Measurements from ENCODE around the gene THRB. TPM values are rescaled to one million over a fixed set of nuclear protein-coding genes. Genes with fewer than 3 reads are reported as not detected.

Gene THRB
- total and polyA plus RNA-seq, 2 donors (not counting 3 experiments of a cell fraction or from before 2014, with no cell fraction given): 0.06 TPM; not detected in 1

DNA sequence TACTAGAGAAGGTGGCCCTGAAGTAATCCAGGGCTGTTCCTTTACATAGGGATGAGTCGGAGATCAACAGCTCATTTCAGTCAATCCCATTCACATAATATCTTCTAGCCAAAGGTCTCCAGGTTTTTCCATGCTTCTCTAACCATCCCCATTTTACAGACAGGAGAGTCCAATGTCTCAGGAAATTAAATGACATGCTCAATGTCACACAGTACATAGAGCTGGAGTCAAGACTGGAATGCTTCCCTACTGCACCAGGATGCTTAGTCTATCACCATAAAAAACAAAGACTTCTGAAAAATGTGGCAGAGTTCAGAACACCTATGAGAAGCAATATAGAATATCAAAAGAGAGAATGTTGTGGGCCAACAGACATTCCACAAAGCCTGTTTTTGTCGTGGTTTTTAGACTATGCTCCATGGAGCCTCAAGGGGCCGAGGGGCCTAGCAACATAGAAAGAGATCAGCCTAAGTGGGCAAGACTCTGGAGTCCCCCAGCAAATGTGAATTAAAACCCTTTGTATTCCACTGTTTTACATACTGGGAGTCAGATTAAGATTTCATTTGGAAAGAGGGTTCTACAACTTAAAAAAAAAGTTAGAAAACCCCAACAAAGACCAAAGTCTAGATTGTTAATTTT lies 122.0 kb downstream of the THRB start:
- H3K9me3 ChIP-seq (replicated peaks; ENCODE audit: control insufficient read depth, insufficient read depth, low read length): no peaks in the 10 kb centered on the region
- no peaks in the 10 kb centered on the region for H3K36me3 ChIP-seq (ENCODE audit: control insufficient read depth in 2 of 2, extremely low read depth in 1 of 2, insufficient read depth in 2 of 2, low read length in 2 of 2)
- no peak overlapping the region for H3K4me3 ChIP-seq (replicated peaks in 1 of 3; ENCODE audit: insufficient read depth in 1 of 3, low read depth in 1 of 3, low read length in 3 of 3)
- dilution Hi-C loops (cut with MboI; ENCODE audit: extremely low pct_ligation_motif_present, low sequenced_read_pairs) (no loop called here), intact Hi-C loops (cut with micrococcal nuclease) (no loop called here)
- no peak overlapping the region for H3K9ac ChIP-seq (replicated peaks; ENCODE audit: extremely low read depth, insufficient read depth, low read length)
- POLR2A ChIA-PET: no interaction called here
- CTCF ChIA-PET: no interaction called here
- no peaks in the 10 kb centered on the region for H3K79me2 ChIP-seq (ENCODE audit: control insufficient read depth, insufficient read depth, low read length)
- no peak overlapping the region for H3K27ac ChIP-seq (ENCODE audit: insufficient read depth, low read depth, low read length)
- no peaks in the 10 kb centered on the region for H4K20me1 ChIP-seq (replicated peaks; ENCODE audit: control insufficient read depth, extremely low read depth, insufficient read depth, low read length)
- no peak overlapping the region for H3K4me2 ChIP-seq (ENCODE audit: insufficient read depth, low read length)
- H3K4me1 ChIP-seq (ENCODE audit: control insufficient read depth, extremely low read depth, insufficient read depth, low read length): no peaks in the 10 kb centered on the region
- no TSS peak for BruUV-seq (replicated peaks)
- TF ChIP-seq, protein P1, sequence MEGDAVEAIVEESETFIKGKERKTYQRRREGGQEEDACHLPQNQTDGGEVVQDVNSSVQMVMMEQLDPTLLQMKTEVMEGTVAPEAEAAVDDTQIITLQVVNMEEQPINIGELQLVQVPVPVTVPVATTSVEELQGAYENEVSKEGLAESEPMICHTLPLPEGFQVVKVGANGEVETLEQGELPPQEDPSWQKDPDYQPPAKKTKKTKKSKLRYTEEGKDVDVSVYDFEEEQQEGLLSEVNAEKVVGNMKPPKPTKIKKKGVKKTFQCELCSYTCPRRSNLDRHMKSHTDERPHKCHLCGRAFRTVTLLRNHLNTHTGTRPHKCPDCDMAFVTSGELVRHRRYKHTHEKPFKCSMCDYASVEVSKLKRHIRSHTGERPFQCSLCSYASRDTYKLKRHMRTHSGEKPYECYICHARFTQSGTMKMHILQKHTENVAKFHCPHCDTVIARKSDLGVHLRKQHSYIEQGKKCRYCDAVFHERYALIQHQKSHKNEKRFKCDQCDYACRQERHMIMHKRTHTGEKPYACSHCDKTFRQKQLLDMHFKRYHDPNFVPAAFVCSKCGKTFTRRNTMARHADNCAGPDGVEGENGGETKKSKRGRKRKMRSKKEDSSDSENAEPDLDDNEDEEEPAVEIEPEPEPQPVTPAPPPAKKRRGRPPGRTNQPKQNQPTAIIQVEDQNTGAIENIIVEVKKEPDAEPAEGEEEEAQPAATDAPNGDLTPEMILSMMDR (IDR thresholded peaks at IDR 0.05; ENCODE audit: extremely low read depth in 1 of 2, insufficient read depth in 1 of 2, low read depth in 1 of 2, low read length in 2 of 2): no peak
- TF ChIP-seq POLR2A (IDR thresholded peaks at IDR 0.05; ENCODE audit: low read depth, low read length): no peak
- no peak for TF ChIP-seq MYC (IDR thresholded peaks at IDR 0.05; ENCODE audit: low read depth, low read length)
- TF ChIP-seq GATA2 (IDR thresholded peaks at IDR 0.05; ENCODE audit: insufficient read depth, insufficient read length, low read depth, low read length): no peak
- TF ChIP-seq FOS (IDR thresholded peaks at IDR 0.05; ENCODE audit: borderline replicate concordance, insufficient read depth, low read length): no peak
- no peak for TF ChIP-seq POLR2AphosphoS5 (IDR thresholded peaks at IDR 0.05; ENCODE audit: insufficient read depth, low read depth, low read length)
- no peak for TF ChIP-seq EZH2 (IDR thresholded peaks at IDR 0.05; ENCODE audit: borderline replicate concordance, low read depth, low read length, severe bottlenecking)
- H2AFZ ChIP-seq (ENCODE audit: low read depth, low read length): no peak overlapping the region
- no peak for DNase-seq (ENCODE audit: low read depth, low spot score)
- FAIRE-seq: no peak
- no peaks in the 10 kb centered on the region for H3K27me3 ChIP-seq (ENCODE audit: control insufficient read depth in 2 of 2, insufficient read depth in 2 of 2, low read length in 2 of 2)
- H3K9me1 ChIP-seq (replicated peaks; ENCODE audit: control insufficient read depth, extremely low read depth, insufficient read depth, low read length): no peaks in the 10 kb centered on the region

Data from endothelial cell of umbilical vein (primary cell).